GM21786 (cell line): ENCODE results near the gene BRICD5.

Source experiments
- ATAC-seq: cut with Tn5 transposase; IDR thresholded peaks from one replicate; pipeline ENCODE4 v1.9.1; 2021; ENCODE audit not compliant: unreplicated experiment

Gene BRICD5

DNA sequence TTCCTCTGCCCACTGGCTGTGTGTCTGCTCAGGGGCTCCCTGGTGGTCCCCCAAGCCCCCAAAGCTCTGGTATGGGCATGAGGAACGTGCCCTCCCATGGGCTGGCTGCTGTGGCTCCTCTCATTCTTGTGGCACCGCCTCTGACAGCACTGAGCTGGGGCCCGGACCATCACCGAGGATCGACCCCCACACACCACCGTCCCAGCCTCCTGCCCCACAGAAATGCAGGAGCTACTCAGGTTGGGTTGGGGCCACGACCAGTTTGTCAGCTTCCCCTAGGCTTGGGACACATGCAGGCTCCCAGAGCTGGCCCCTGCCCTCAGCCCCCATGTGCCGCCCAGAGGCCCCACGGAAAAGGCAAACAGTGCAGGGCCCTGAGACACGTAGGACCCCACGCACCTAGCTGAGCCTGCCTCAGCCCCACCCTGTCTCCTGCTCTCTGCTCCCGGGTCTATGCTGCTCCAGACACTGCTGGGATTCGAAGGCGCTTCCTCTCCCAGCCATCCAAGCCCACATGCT lies 11.0 kb downstream of the BRICD5 start:
- ATAC-seq = no peak

DNA sequence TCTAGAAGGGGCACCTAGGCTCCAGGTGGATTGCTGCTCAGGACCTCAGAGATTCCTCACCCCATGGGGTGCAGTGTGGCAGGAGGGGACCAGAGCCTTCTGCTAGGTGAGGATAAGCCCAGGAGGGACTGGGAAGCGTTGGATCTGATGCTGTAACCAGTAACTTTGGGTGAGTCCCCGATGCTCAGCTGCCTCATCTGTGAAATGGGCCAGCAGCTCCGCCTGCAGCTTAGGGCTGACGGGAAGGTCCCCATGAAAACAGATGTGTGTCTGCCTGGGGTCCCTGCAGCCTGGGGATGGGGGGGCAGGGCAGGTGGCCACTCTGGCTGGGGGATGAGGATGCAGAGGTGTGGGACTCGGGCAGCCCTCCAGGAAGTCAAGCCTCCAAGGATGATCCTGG lies 11.6 kb downstream of the BRICD5 start:
- no peak for ATAC-seq

DNA sequence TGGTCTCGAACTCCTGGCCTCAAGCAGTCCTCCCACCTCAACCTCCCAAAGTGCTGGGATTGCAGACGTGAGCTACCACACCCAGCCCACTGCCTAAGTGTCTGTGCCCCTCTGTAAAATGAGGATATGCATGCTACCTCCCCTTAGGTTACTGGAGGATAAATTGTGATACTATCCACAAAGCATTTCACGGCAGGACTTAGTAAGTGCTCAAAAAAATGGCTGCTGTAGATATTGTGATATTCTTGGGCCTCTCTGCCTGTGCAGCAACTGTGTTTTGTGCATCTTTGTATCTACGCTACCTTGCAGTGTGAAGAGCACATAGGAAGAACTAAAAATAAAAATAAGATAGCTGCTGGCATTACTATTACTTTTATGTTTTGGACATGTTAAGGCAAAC lies 12.4 kb downstream of the BRICD5 start:
- no peak for ATAC-seq

DNA sequence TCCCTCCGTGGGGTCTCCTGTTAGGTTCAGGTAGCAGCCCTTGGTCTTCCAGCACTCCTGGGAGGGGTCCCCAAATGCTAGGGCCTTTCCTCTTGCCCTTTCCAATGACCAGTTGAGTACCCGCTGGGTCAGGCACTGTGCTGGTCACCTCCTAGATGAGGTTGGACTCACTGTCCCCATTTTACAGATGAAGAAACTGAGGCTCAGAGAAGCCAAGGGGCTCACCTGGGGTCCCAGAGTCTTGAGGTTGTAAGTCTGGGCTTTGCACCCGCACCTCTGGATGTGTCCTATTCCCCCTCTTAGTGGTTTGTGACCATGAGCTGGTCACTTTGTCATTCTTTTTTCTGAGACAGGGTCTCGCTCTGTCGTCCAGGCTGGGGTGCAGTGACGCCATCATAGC lies 12.9 kb downstream of the BRICD5 start:
- ATAC-seq = no peak

DNA sequence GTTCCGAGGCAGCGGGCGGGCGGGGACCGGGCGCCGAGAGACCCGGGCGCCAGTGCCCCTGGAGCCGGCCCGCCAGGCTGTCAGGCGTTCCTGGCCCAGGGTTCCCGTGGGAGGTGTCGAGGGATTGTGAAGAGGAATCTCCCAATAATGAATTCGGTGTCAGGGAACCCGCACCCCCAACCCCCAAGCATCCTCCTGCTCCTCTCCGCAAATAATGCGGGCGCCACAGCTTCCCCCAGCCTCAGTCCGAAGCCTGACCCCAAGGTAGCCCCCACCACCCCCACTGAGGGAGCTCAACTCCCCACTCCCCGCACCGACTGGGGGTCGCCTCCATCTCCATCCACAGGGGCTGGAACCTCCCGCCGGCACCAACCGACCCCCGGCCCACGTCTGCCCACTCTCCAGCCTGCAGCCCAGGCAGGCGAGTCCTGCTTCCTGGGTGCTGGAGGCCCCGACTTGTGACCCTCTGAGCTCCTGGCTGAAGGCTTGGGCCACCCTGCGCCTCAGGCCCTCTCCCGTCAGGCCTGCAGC lies 13.6 kb downstream of the BRICD5 start:
- ATAC-seq = no peak

DNA sequence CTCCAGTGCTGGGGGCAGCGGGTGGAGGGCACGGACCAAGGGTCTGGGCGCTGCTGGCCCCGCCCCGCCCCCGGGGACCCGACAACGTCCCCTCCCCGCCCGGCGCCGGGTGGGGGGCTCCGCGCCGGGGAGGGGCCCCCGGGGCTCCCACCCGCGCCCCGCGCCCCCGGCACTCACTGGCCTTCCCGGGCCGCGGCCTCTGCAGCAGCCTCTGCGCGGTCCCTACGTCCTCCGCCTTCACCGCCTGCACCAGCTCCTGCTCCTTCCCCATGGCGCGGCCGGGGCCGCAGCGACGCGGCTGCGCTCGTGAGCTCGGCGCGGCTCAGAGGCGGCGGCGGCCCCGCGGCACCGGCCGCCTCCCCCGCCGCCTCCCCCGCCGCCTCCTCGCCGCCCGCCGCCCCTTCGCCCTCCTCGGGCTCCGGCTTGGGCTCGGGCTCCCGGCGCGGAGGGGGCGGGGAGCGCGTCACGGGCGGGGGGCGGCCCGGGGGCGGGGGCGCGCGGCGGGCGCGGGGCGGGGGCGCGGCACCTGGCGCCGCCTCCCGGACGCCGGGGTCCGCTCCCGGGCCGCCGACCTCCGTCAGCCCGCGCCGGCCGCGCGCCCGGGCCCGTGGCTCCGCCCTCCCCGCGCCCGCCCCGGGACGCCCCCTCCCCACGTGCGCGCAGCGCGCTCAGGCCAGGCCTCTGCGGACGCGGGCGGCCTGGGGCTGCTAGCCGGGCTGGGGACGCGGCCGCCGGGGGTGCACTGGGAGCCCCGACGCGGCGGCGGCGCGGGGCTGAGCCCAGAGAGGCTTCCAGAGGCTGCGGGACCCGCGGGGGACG lies 14.3 kb downstream of the BRICD5 start, which contains the start of gene CASKIN1:
Gene CASKIN1, minus strand, starts transcription at position 444 of the 819 bp plus-strand sequence. Its CDS starts 173 bp downstream, at position 271.
- no peak for ATAC-seq

DNA sequence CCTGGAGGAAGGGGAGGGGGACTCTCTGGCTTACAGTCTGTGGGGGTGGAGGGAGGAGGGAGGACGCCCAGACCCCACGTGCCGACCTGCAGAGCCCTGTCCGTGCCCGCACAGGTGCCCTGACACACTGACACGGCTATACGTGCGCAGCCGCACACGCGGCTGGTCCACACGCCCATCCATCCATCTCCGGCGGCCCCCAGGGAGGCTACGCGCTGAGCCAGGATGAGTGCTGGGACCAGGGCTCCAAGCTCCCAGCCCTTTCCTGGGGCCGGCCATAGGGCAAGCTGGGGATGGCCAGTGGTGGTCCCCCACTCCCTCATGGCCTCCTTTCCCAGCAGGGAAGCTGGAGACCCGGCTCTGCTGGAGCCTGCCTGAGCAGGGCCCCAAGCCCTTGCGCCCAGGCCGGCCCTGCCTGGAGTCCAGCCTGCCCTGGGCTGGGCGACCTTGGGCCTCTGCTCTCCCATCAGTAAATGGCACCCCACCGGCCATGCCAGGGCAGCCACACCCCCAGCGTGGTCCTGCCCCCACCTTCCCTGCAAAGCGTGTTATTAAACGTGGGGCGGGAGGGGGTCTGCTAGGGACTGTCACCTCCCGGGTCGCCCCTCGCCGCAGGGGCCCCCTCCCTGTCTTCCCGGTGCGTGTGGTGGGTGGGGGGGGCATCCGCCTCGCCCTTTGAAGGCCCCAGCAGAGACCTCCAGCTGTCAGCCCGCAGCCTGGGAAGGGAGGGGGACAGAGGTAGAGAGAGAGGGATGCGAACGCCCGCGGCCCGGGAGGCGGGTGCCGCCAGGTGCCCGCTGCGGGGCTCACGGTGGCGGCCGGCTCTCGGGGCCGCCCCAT lies 15.1 kb downstream of the BRICD5 start:
- ATAC-seq = no peak

DNA sequence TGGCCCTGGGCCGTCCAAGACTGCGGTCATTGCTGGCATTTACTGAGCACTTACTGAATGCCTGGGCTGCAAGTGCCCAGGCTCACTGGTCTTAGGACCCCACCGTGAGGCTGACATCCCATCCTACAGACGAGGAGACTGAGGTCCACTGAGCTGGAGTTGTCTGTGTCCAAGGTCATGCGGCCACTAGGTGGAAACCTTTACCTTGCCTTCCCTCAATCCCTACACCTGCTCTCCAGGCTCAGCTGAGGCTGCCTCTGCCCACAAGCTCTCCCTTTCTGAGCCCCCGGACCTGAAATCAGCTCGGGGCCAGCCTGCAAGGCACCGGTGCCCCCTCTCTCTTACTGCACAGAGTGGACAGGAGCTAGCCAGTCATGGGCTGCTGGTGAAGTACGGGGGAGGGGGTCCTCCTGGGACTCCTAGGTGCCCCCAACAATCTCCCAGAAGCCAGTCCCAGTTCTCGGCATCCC lies 15.8 kb downstream of the BRICD5 start:
- no peak for ATAC-seq

DNA sequence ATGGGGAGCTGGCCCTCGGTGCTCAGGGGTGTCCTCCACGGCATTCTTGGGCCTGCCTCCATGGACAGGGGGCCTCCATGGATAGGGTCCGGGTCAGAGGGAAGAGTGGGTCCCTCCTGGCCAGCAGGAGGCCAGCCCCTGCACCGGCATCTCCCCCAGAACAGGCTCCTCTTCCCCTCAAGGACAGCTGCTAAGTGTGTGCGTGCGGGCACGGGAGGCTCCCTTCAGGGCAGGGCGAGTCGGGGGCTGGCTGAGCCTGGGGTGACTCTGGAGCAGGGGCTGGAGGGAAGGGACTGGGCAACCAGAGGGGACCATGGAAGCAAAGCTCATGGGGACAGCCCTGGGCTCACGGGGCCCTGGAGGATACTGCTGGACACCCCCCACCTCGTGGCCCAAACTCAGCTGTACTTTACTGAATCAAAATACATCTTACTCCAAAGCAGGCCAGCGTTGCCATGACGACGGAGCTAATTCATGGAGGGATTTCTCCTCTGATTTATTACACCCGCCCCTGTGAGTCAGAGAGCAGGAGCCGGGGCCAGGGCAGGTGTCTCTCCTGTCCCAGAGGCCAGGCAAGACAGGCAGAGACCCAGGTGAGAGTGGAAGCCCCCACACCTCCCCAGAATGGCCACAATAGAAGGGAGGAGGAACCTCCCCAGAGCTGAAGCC lies 16.4 kb downstream of the BRICD5 start:
- ATAC-seq = no peak

DNA sequence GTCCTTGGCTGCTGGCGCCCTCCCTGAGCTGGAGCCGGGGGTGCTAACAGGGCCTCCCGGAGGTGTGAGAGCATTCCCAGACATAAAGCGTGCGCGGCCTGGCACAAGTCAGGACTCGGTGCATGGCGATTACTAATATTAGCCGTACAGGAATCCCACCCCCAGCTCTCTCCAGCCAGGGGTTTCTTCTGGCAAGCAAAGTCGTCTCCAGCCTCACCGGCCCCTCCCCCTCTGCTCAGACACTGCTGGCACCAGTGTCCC lies 19.3 kb downstream of the BRICD5 start:
- ATAC-seq = no peak

DNA sequence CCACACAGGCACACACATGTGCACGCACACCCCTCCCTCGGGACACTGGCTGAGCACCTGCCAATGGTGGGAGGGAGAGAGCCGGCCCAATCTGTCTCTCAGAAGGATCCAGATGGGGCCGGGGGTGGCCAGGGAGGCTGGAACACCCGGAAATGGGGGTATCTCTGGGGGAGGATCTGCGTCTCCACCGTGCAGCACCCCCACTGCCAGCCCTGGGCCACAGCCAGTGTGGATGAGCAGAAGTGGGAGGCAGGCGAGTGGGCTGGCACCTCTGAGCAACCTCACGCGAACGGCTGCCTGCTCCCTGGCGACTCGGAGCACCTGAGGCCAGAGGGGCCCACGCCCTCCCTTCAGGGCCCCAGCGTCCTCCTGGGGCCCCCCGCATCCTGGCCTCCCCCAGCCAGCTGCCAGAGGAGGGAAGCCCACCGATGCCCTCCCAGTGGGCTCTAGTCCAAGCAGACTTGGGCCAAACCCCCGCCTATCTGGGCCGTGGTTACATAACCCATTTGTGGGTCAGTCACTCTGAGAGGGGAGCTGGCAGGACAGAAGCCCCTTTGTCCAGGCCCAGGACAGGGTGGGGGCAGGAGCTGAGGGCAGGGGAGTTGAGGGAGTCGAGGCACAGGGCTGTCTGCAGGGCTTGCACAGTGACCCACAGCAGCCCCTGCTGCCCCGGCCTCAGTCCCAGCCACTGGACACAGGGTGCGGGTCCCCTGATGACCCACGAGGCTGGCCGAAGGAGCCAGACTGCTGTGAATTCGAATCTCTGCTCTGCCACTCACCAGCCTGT lies 19.8 kb downstream of the BRICD5 start:
- no peak for ATAC-seq

DNA sequence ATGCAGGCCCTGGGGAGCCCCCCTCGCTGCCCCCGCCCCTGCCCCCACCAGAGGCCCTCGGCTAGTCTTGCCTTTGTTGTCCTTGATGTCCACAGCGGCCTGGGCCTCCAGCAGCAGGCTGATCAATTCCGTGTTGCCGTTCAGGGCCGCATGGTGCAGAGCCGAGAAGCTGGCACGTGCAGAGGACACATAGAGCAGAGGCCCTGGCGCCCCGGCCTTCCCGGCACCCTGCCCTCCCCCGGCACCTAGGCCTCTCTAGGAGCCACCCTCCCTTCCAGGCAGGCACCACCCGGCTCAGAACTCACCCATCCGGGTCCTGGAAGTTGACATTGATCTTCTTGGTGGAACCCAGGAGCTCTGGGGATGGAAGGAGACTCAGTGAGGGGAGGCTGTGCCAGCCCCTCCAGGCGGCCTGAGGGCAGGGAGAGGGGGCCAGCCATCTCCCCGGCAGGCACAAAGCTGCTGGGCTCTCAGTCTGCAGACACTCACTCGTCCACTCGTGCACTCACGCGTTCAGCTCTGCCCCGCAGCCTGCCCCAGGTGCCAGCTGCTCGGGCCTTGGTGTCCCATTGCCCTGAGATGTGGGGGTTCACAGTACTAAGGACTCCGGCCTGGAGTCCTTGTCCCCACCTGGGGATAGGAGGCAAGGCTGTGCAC lies 20.5 kb downstream of the BRICD5 start:
- no peak for ATAC-seq

DNA sequence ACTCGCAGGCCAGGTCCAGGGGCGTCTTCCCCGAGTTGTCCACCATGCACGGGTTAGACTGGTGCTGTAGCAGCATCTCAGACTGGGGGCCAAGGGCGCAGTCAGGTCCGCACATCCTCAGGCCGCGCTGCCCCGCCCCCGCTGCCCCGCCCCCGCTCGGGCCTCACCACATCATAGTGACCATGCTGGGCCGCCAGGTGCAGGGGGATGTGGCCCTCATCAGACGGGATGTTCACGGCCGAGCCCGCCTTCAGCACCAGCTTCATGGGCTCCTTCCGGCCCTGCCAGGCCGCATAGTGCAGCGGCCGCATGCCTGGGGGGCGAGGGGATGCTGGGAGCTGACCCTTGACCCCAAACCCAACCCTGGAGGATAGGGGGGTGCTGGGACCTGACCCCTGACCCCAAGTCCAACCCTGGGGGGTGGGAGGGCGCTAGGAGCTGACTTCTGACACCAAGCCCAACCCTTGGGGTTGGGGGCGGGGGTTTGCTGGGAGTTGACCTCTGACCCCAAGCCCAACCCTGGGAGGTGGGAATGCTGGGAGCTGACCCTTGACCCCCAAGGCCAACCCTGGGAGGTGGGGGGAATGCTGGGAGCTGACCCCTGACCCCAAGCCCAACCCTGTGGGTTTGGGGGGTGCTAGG lies 21.3 kb downstream of the BRICD5 start:
- ATAC-seq = no peak

DNA sequence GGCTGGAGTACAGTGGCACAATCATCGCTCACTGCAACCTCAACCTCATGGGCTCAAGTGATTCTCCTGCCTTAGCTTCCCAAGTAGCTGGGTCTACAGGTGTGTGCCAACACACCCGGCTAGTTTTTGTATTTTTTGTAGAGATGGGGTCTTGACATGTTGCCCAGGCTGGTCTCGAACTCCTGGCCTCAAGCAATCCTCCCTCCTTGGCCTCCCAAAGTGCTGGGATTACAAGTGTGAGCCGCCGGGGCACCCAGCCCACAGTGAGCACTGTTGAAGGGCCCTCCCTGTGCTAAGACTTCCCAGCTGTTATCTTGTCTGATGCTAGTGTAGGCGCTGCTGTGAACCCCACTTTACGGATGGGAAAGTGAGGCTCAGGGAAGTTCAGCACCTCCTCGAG lies 22.3 kb downstream of the BRICD5 start:
- no peak for ATAC-seq

DNA sequence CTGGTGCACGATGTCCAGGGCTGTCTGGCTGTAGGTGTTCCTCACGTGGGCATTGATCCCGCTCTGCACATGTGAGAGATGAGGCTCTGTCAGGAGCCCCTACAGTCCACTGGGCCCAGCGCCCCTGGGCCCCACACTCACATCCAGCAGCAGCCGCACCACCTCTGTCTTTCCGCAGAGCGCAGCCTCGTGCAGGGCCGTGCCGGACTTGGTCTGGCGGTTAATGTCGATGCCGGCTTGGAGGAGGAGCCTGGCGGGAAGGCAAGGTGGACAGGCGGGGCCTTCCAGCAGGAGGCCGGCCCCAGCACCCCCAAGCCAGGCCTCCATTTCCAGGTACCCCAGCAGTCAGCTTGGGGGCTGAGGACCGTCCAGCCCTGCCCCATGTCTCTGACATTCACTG lies 23.5 kb downstream of the BRICD5 start:
- no peak for ATAC-seq

DNA sequence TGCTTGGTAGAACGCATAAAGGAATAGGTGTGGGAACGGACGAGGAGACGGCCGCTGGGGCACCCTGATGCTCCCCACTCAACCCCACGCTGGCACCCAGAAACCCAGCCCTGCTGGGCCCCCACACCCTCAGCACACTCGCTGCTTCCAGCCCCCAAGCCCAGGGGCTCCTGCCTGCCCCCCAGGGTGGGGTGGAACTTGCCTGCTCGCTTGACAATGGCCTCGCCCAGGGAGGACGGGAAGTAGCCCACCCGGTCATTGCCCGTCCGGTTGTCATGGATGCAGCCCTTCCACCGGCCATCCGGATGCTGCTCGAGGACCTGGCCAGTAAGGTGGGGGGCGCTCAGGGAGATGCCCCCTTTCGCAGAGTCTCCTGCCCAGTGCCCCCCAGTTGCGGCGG lies 24.2 kb downstream of the BRICD5 start:
- ATAC-seq = no peak

DNA sequence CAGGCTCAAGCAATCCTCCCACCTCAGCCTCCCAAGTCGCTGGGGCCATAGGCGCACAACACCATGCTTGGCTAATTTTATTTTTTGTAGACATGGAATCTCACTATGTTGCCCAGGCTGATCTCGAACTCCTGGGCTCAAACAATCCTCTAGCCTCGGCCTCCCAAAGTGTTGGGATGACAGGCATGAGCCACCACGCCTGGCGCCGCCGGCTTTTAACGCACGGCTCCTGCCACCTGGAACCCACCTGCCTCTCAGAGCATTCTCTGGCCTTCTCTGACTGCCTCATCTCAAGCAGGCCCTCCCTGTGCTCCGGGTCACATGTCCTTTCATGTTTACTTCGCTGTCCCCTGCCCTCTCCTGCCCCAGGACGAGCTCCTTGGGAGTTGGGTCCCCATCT lies 24.6 kb downstream of the BRICD5 start:
- ATAC-seq = no peak

DNA sequence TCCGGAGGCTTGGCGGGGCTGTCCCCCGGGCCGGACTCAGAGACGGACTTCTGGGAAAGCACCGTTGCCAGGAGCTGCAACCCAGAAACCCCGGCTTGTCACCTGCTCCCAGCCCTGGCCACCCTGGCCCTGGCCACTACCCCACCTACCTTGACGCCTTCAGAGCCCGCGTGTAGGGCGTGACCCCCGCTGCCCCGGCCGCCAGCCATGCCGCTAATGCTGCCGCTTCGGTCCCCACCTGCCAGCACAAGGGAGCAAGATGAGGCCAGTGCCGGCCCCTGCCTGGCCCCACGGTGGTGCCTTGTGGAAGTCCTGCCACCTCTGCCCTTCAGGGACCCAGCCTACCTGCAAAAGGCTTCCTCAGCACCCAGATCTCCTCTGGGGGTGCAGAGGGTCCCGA lies 25.7 kb downstream of the BRICD5 start:
- ATAC-seq = no peak

DNA sequence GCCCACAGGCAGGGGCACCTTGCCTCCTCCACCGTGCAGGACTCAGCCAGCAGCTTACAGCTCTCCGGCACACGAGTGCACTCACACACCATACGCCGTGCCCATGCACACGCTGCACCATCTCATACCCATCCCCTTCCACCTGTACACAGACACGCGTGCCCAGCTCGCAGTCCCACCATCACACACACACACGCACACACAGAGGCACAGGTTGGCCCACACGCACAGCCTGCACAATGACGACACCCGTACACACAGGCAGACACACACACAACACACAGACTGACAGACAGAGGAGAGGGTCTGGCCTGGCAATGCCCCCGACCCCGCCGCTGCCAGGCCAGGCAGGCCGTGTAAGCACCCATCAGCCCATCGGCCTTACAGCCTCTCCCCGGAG lies 26.3 kb downstream of the BRICD5 start:
- no peak for ATAC-seq

DNA sequence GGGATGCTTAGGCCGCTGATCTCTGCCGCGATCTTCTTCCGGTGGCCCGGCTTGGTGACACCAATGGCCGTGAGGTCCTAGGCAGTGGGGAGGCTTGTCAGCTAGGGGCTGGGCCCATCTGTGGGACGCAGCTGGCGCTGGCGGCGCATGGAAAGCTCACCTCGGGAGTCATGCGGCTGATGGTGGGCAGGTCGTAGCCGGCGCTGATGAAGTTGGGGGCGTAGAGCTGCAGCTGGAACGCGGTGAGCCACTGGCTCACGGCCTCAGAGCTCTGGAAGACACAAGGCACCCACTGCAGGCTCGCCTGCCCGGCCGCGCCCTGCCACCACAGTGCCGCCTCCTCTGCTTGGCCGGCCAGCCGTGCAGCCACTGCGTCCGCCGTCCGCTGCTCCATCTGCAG lies 27.0 kb downstream of the BRICD5 start:
- ATAC-seq = no peak
